HG03060 (cell line): ENCODE measurements around the gene OOSP1.
"Not testable (repeated sequence)": the region's sequence is repeated elsewhere in the genome, so short reads cannot be mapped to it uniquely, and the experiment has no call there.

Experiments used
- ATAC-seq: cut with Tn5 transposase; IDR thresholded peaks from one replicate; pipeline ENCODE4 v1.9.1; 2021; ENCODE audit warnings: low read depth, moderate number of reproducible peaks; ENCODE audit not compliant: unreplicated experiment

The OOSP1 gene

GRCh38 chr11:59957094-59957493 lies 18.9 kb downstream of the OOSP1 start:
- no peak for ATAC-seq

GRCh38 chr11:59960502-59961381 lies 22.5 kb downstream of the OOSP1 start:
- no peak for ATAC-seq

DNA sequence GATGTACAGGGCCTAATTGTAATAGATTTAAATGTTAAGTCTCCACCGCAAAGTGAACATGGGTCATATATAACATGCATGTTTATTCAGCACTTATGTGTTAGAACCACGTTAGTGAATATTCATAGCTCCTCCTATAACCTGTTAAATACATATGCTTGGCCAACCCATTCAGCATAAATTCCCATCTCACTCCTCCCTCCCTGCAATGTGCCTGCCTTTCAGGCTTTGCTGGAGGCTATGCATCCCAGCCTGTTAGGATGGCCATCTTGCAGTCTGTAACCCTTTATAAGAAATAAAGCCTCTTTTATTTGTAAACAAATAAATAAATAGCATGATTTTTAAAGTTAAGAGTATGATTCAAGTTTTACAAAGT lies 23.9 kb downstream of the OOSP1 start:
- ATAC-seq = no peak

- ATAC-seq = no peak
Measured at GRCh38 chr11:59963733-59964132, 25.5 kb downstream of the OOSP1 start, which contains the start of gene OOSP4A. TSS of gene OOSP4A (plus strand) at chr11:59964033. CDS start at chr11:59964033, 0 bp downstream.

DNA sequence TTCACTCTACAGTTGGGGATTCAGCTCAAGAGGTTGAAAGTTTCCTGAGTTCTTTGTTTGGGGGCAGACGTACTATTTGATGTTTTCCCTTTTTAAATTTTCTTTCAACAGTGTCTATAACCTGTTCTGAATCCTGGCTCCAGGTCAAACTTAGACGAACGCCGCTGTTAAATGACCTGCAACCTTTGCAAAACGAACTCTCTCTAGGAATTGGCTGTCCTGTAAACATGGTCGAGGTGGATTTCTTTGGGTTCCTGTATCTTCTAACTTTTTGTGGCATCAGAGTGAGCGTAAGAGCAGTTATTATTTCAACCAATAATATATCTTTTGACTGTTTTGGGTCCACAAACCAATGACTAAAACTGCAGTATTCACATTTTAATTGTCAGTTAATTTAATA lies 27.2 kb downstream of the OOSP1 start:
- no peak for ATAC-seq

GRCh38 chr11:59966201-59966600 lies 28.0 kb downstream of the OOSP1 start:
- no peak for ATAC-seq

GRCh38 chr11:59967677-59968394 lies 29.6 kb downstream of the OOSP1 start:
- ATAC-seq = no peak

GRCh38 chr11:59968395-59968783 lies 30.2 kb downstream of the OOSP1 start:
- ATAC-seq = no peak

GRCh38 chr11:59973097-59973496 lies 34.9 kb downstream of the OOSP1 start:
- no peak for ATAC-seq

GRCh38 chr11:59981106-59981770 lies 43.0 kb downstream of the OOSP1 start:
- no peak for ATAC-seq

GRCh38 chr11:59982037-59982436 lies 43.8 kb downstream of the OOSP1 start:
- ATAC-seq = not testable (repeated sequence)

DNA sequence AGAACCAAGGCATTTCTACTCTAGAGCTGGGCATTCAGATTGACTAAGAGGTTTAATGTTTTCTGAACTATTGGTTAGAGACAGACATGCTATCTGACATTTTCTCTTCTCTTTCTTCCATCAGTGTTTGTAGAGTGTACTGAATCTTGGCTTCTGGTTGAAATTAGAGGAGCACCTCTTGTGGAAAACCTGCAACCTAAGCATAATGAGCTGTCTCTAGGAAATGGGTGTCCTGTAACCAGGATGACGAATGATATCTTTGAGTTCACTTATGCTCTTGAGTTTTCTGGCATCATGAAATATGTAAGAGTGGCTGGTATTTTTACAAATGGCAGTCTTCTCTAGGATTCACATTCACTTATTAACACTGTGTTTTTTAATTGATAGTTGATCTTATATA lies 45.0 kb downstream of the OOSP1 start:
- no peak for ATAC-seq

DNA sequence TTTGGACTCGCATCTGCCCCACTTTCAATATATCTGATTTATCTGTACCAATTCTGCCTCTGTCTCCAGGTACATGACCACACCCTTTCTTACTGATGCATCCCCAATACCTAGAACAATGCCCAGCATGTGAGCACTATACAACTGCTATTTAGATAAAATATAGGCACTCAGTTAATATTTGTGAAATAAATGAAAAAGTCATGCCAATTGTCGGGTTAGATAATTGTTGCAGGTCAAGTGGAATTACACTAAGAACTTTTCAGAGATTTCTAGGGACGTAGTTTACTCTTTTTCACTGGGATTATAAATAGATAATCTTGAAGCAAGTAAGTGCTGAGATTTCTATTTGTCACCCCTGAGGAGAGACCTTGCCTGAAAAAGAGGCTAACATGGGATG lies 46.1 kb downstream of the OOSP1 start:
- ATAC-seq = no peak

DNA sequence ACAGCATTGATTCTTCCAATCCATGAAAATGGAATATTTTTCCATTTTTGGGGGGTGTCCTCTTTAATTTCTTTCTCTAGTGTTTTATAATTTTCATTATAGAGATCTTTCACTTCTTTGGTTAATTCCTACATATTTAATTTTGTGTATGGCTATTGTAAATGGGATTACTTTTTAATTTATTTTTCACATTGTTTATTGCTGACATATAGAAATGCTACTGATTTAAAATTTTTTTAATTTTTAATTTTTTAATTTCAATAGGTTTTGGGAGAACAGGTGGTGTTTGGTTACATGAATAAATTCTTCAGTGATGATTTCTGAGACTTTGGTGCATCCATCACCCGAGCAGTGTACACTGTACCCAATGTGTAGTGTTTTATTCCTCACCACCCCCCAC lies 52.2 kb downstream of the OOSP1 start:
- ATAC-seq = no peak

DNA sequence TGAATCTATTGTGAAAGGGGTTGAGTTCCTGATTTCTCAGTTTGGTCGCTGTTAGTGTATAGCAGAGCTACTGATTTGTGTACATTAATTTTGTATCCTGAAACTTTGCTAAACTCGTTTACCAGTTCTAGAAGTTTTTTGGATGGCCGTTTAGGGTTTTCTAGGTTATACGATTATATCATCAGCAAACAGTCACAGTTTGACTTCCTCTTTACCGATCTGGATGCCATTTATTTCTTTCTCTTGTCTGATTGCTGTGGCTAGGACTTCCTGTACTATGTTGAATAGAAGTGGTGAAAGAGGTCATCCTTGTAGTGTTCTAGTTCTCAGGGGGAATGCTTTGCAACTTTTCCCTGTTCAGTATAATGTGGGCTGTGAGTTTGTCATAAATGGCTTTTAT lies 54.2 kb downstream of the OOSP1 start:
- ATAC-seq = no peak

- ATAC-seq = no peak
Measured at GRCh38 chr11:59997800-59998199, 59.6 kb downstream of the OOSP1 start.

- no peak for ATAC-seq
Measured at GRCh38 chr11:59999691-60000090, 61.5 kb downstream of the OOSP1 start.

GRCh38 chr11:60003729-60004128 lies 65.5 kb downstream of the OOSP1 start:
- no peak for ATAC-seq

GRCh38 chr11:60005360-60005759 lies 67.1 kb downstream of the OOSP1 start:
- ATAC-seq = no peak
